GM12878 (cell line): Measurements from ENCODE around the gene RGR. TPM values are rescaled to one million over a fixed set of nuclear protein-coding genes. Genes with fewer than 3 reads are reported as not detected.

Experiments used
- ATAC-seq: fragments of 200-7000 bp; cut with Tn5 transposase; 3 replicates; pipeline ENCODE4 v1.9.1; 2020; ENCODE audit warnings: mild to moderate bottlenecking, moderate library complexity
- BruUV-seq: library from RNA; stranded (reverse); fragments of 400-500 nt; replicated peaks from 2 replicates; lab custom pipeline; 2021; lab: Mats Ljungman, UMichigan
- CTCF ChIA-PET: fragments of 300-600 bp; sonication (Branson Sonifier 250); formaldehyde crosslinking; extraction: SDS; loops from one replicate; lab custom pipeline; 2021; ENCODE audit warnings: inconsistent platforms; lab: Yijun Ruan, JAX
- POLR2A ChIA-PET: fragments of 350-600 bp; formaldehyde crosslinking; extraction: SDS; loops from one replicate; lab custom pipeline; 2021; ENCODE audit warnings: inconsistent platforms; lab: Charles Lee
- RAD21 ChIA-PET: fragments of 300-600 bp; sonication (Branson Sonifier 250); formaldehyde crosslinking; loops from one replicate; lab custom pipeline; 2023; ENCODE audit warnings: antibody characterized with exemption; ENCODE audit not compliant: unreplicated experiment; lab: Charles Lee
- SMC1A ChIA-PET: fragments of 300-600 bp; sonication (Branson Sonifier 250); formaldehyde crosslinking; loops from one replicate; lab custom pipeline; 2023; ENCODE audit not compliant: unreplicated experiment, uncharacterized antibody; lab: Charles Lee
- DNase-seq: peaks from one replicate; pipeline ENCODE4 v3.0.0-alpha.2; 2011; ENCODE audit warnings: low read depth, low spot score
- FAIRE-seq: peaks from 3 replicates; lab custom pipeline; 2011; peaks lifted over from hg19 to GRCh38; lab: Jason Lieb, UNC
- H2AFZ ChIP-seq: 2 replicates; pipeline ENCODE4 v1.6.0; 2011; ENCODE audit warnings: low read depth, low read length, control low read depth; ENCODE audit not compliant: control insufficient read depth
- H3K27ac ChIP-seq: 2 replicates; pipeline ENCODE4 v1.5.1; 2011; ENCODE audit warnings: control low read depth; ENCODE audit not compliant: control insufficient read depth, insufficient read depth
- H3K27me3 ChIP-seq, 2 experiments: replicated peaks in 1 of 2; 2 replicates each; pipeline versions ENCODE4 v1.6.0 to v1.6.1; 2011; ENCODE audit warnings: low read length in 1 of 2; ENCODE audit not compliant: control insufficient read depth in 2 of 2, insufficient read depth in 2 of 2
- H3K36me3 ChIP-seq, 2 experiments: 2 replicates each; pipeline ENCODE4 v1.5.1; 2011; ENCODE audit warnings: low read length in 1 of 2; ENCODE audit not compliant: control insufficient read depth in 2 of 2, insufficient read depth in 2 of 2
- H3K4me1 ChIP-seq: 2 replicates; pipeline ENCODE4 v1.6.1; 2011; ENCODE audit warnings: mild to moderate bottlenecking, low read length, moderate library complexity, mixed read lengths; ENCODE audit not compliant: control insufficient read depth, insufficient read depth
- H3K4me2 ChIP-seq: 2 replicates; pipeline ENCODE4 v1.6.0; 2011; ENCODE audit warnings: control low read depth; ENCODE audit not compliant: control insufficient read depth, insufficient read depth
- H3K4me3 ChIP-seq: fragments of 200-600 bp; sonication (generic); 2 replicates; pipeline ENCODE4 v1.5.1; 2016
- H3K79me2 ChIP-seq: 2 replicates; pipeline ENCODE4 v1.6.0; 2011; ENCODE audit warnings: low read length; ENCODE audit not compliant: control insufficient read depth, insufficient read depth
- H3K9ac ChIP-seq: 2 replicates; pipeline ENCODE4 v1.8.0; 2011; ENCODE audit warnings: low read length, control low read depth, mixed read lengths; ENCODE audit not compliant: control insufficient read depth, insufficient read depth
- H3K9me3 ChIP-seq: replicated peaks from 3 replicates; pipeline ENCODE4 v1.5.1; 2011; ENCODE audit warnings: mild to moderate bottlenecking, low read length; ENCODE audit not compliant: control insufficient read depth, insufficient read depth
- H4K20me1 ChIP-seq: 2 replicates; pipeline ENCODE4 v1.6.0; 2011; ENCODE audit not compliant: control insufficient read depth, insufficient read depth
- BACH1 ChIP-seq: fragments of 450-650 bp; IDR thresholded peaks from 2 replicates; pipeline ENCODE4 v1.6.1; 2017; ENCODE audit warnings: mild to moderate bottlenecking, borderline replicate concordance
- BHLHE40 ChIP-seq, 2 experiments: fragments of 450-650 bp in 1 of 2; IDR thresholded peaks; 2 replicates each; pipeline ENCODE4 v1.6.1; 2011 to 2017; ENCODE audit warnings: low read depth in 2 of 2, borderline replicate concordance in 1 of 2, improper control_type of control experiment in 1 of 2, low read length in 1 of 2, mild to moderate bottlenecking in 1 of 2
- BMI1 ChIP-seq: fragments of 450-650 bp; IDR thresholded peaks from 2 replicates; pipeline ENCODE4 v1.6.1; 2016; ENCODE audit warnings: mild to moderate bottlenecking, moderate library complexity, borderline replicate concordance
- CREB1 ChIP-seq: IDR thresholded peaks from 2 replicates; pipeline ENCODE4 v1.6.1; 2012; ENCODE audit warnings: low read depth, mild to moderate bottlenecking, inconsistent platforms
- CTCF ChIP-seq, 3 experiments: IDR thresholded peaks in 2 of 3; conservative IDR thresholded peaks in 1 of 3; 2 replicates each; pipeline ENCODE4 v1.5.1; 2011; ENCODE audit warnings: low read depth in 3 of 3, low read length in 3 of 3, mild to moderate bottlenecking in 3 of 3, control low read depth in 2 of 3, moderate library complexity in 2 of 3, inconsistent platforms in 1 of 3, mixed read lengths in 1 of 3; ENCODE audit not compliant: control insufficient read depth in 2 of 3, insufficient read depth in 1 of 3; ENCODE audit errors: extremely low read depth in 1 of 3
- EP300 ChIP-seq, 2 experiments: fragments of 150-350 bp in 1 of 2; IDR thresholded peaks; 2 replicates each; pipeline ENCODE4 v1.6.1; 2011 to 2012; ENCODE audit warnings: low read depth in 2 of 2, low read length in 2 of 2, borderline replicate concordance in 1 of 2, improper control_type of control experiment in 1 of 2, inconsistent platforms in 1 of 2; ENCODE audit not compliant: control insufficient read depth in 1 of 2
- ESRRA ChIP-seq: IDR thresholded peaks from 2 replicates; pipeline ENCODE4 v1.6.1; 2012; ENCODE audit warnings: mild to moderate bottlenecking, low read length, improper control_type of control experiment
- JUND ChIP-seq: IDR thresholded peaks from 2 replicates; pipeline ENCODE4 v1.6.1; 2012; ENCODE audit warnings: low read depth, mild to moderate bottlenecking, low read length, improper control_type of control experiment, moderate library complexity
- MAX ChIP-seq: IDR thresholded peaks from 2 replicates; pipeline ENCODE4 v1.6.1; 2012; ENCODE audit warnings: low read depth, low read length, improper control_type of control experiment
- MEF2B ChIP-seq: fragments of 450-650 bp; IDR thresholded peaks from 2 replicates; pipeline ENCODE4 v1.6.1; 2018; ENCODE audit warnings: mild to moderate bottlenecking, moderate library complexity; ENCODE audit not compliant: partially characterized antibody, poor library complexity, severe bottlenecking
- MYC ChIP-seq: IDR thresholded peaks from 2 replicates; pipeline ENCODE4 v1.6.1; 2011; ENCODE audit warnings: mild to moderate bottlenecking, low read length, moderate library complexity, inconsistent platforms; ENCODE audit not compliant: insufficient read depth, insufficient replicate concordance, insufficient read length, severe bottlenecking
- POU2F2 ChIP-seq: IDR thresholded peaks from 3 replicates; pipeline ENCODE4 v1.6.1; 2011; ENCODE audit warnings: low read depth, mild to moderate bottlenecking, low read length, borderline replicate concordance
- RAD21 ChIP-seq: IDR thresholded peaks from 2 replicates; pipeline ENCODE4 v1.6.1; 2011; ENCODE audit warnings: mild to moderate bottlenecking, low read depth, low read length, moderate library complexity; ENCODE audit not compliant: insufficient read depth
- SMC3 ChIP-seq: IDR thresholded peaks from 2 replicates; pipeline ENCODE4 v1.6.1; 2011; ENCODE audit warnings: low read length, improper control_type of control experiment, borderline replicate concordance
- USF1 ChIP-seq: IDR thresholded peaks from 2 replicates; pipeline ENCODE4 v1.6.1; 2011; ENCODE audit warnings: borderline replicate concordance, low read depth, mild to moderate bottlenecking, moderate library complexity, mixed read lengths, low read length; ENCODE audit not compliant: insufficient read depth; ENCODE audit errors: extremely low read length
- ZBED1 ChIP-seq: IDR thresholded peaks from 2 replicates; pipeline ENCODE4 v1.6.1; 2016; ENCODE audit warnings: borderline replicate concordance
- ZNF24 ChIP-seq: fragments of 450-650 bp; IDR thresholded peaks from 2 replicates; pipeline ENCODE4 v1.6.1; 2017; ENCODE audit warnings: antibody characterized with exemption, mild to moderate bottlenecking
- ZSCAN29 ChIP-seq: fragments of 450-650 bp; IDR thresholded peaks from 2 replicates; pipeline ENCODE4 v1.6.1; 2017; ENCODE audit warnings: mild to moderate bottlenecking, moderate library complexity
- WGBS: methylation state at CpG from one replicate; pipeline ENCODE4 v1.1.6; 2016; ENCODE audit warnings: low lambda C conversion rate; ENCODE audit not compliant: insufficient replicate concordance, insufficient coverage; ENCODE audit errors: missing lambda C conversion rate; 5-methylcytosine and 5-hydroxymethylcytosine counted together
- in situ Hi-C: fragments of 300-500 bp; cut with MboI; formaldehyde crosslinking; loops from 9 replicates; pipeline ENCODE4 v1.14.3; 2018; ENCODE audit warnings: mixed read lengths
- intact Hi-C: fragments of 100-400 bp; cut with micrococcal nuclease; formaldehyde crosslinking; loops from one replicate; pipeline ENCODE4 v1.14.2; 2022; ENCODE audit not compliant: unreplicated experiment
- polyA plus RNA-seq, 11 experiments: library from polyadenylated mRNA; depleted of rRNA in 4 of 11; unstranded in 6 of 11; stranded (reverse) in 5 of 11; fragments of >200 nt; fragmentation: Nextera tagmentation in 4 of 11; fragmentation: Illumina TruSeq in 1 of 11; extraction: Ambion mirVana in 4 of 11; extraction: Trizol in 1 of 11; gene quantifications; 1 replicate in 1 of 11; 2 replicates in 10 of 11; pipeline versions ENCODE4 v1.2.1 to v1.2.3, GENCODE V29; 2011 to 2016; ENCODE audit warnings: inconsistent platforms in 2 of 11, missing spikeins in 2 of 11, low read depth in 1 of 11
- total RNA-seq, 4 experiments: library from RNA; depleted of rRNA in 3 of 4; stranded (reverse); fragments of >200 nt in 3 of 4; fragmentation: Illumina TruSeq in 1 of 4; extraction: Trizol in 1 of 4; gene quantifications; 2 replicates each; pipeline versions ENCODE4 v1.2.1 to v1.2.3, GENCODE V29; 2013 to 2021

The RGR gene
- total and polyA plus RNA-seq, 10 of the 15 experiments (the other 5 are each of a cell fraction or from before 2014, with no cell fraction given), result not detected

GRCh38 chr10:84201244-84201606 is 43.6 kb upstream of the RGR start:
- Histone ChIP-seq H3K27ac (no peak overlapping the region), H3K27me3 (no peaks in the 10 kb centered on the region; a peak in 3 of 4 replicates), H3K79me2 (no peaks in the 10 kb centered on the region), H3K9me3 (no peaks in the 10 kb centered on the region), H3K36me3 (no peaks in the 10 kb centered on the region), H3K9ac (no peak overlapping the region), H3K4me3 (no peak overlapping the region), H2AFZ (no peak overlapping the region), H3K4me1 (no peaks in the 10 kb centered on the region), H3K4me2 (no peak overlapping the region), H4K20me1 (no peaks in the 10 kb centered on the region)
- ATAC-seq (peak; percentile 18), DNase-seq (no peak), FAIRE-seq (no peak)
- no TSS peak for BruUV-seq
- ChIA-PET CTCF (interaction anchor here (1.0 to 28.3 kb wide), 6 partner anchors 13 to 142 kb away, joined by 3 to 788 read pairs (median 3); partner anchors contain the start of genes GHITM and GPR15LG), POLR2A (no interaction called here), SMC1A (interaction anchor here (0.7 to 15.0 kb wide), 9 partner anchors 14 to 57 kb away, joined by 3 to 155 read pairs (median 5); no protein-coding TSS in a partner anchor), RAD21 (interaction anchor here (0.6 to 3.6 kb wide), 7 partner anchors 28 to 62 kb away, joined by 3 to 74 read pairs (median 3); partner anchors contain the start of genes GHITM and GPR15LG)
- intact Hi-C loops, result no loop called here
- in situ Hi-C loops, result loop anchor here (10.0 kb wide), 1 partner anchor 56 kb away; no protein-coding TSS in a partner anchor
- 22% methylated on average over 6 of the region's 6 CpGs for WGBS
- no peak for TF ChIP-seq MAX
- no peak for TF ChIP-seq BMI1
- no peak for TF ChIP-seq POU2F2
- TF ChIP-seq CTCF (IDR thresholded peaks at IDR 0.05 in 2 of 3, conservative IDR thresholded peaks at IDR 0.05 in 1 of 3; ENCODE audit: control insufficient read depth in 2 of 3, extremely low read depth in 1 of 3, insufficient read depth in 1 of 3, low read depth in 3 of 3, low read length in 3 of 3), result peak; percentile 3 to 28 (median 19); a peak in 3 of 6 replicates
- TF ChIP-seq USF1, result no peak
- no peak for TF ChIP-seq EP300 (IDR thresholded peaks at IDR 0.05; ENCODE audit: borderline replicate concordance in 1 of 2, control insufficient read depth in 1 of 2, low read depth in 2 of 2, low read length in 2 of 2)
- no peak for TF ChIP-seq CREB1
- no peak for TF ChIP-seq ZBED1
- peak; percentile 51 for TF ChIP-seq RAD21
- TF ChIP-seq BACH1, result no peak
- no peak for TF ChIP-seq BHLHE40 (IDR thresholded peaks at IDR 0.05; ENCODE audit: borderline replicate concordance in 1 of 2, low read depth in 2 of 2, low read length in 1 of 2)
- TF ChIP-seq ZSCAN29, result no peak
- no peak for TF ChIP-seq MYC
- no peak for TF ChIP-seq ESRRA
- no peak for TF ChIP-seq JUND
- peak; percentile 30; the same call in 1 of the 2 replicates for TF ChIP-seq SMC3
- peak; percentile 40 for TF ChIP-seq MEF2B
- TF ChIP-seq ZNF24, result no peak
